Measurements from ENCODE around the gene ADORA2A.

- TF ChIP-seq CTCF (IDR thresholded peaks at IDR 0.05; ENCODE audit: low read depth, low read length, poor library complexity, severe bottlenecking) = no peak
- no peak for TF ChIP-seq EZH2phosphoT487 (IDR thresholded peaks at IDR 0.05; ENCODE audit: borderline replicate concordance, low read length)
Measured at GRCh38 chr22:24437091-24437490, 9.7 kb downstream of the ADORA2A start.
